Measurements from ENCODE around the gene ATP13A1. TPM values are rescaled to one million over a fixed set of nuclear protein-coding genes. Genes with fewer than 3 reads are reported as not detected.
"Not testable (repeated sequence)": the region's sequence is repeated elsewhere in the genome, so short reads cannot be mapped to it uniquely, and the experiment has no call there.

ATP13A1 gene
- polyA plus RNA-seq, 3 donors = 16.9 to 106 (median 21.9) TPM

- Histone ChIP-seq H2AFZ (ENCODE audit: insufficient read depth, low read depth, low read length, poor library complexity, severe bottlenecking) (no peak overlapping the region), H4K20me1 (ENCODE audit: insufficient read depth, low read length) (no peaks in the 10 kb centered on the region), H3K27ac (ENCODE audit: low read depth in 1 of 2, low read length in 2 of 2) (no peak overlapping the region), H3K4me2 (replicated peaks; ENCODE audit: extremely low read depth, low read length, poor library complexity, severe bottlenecking) (no peak overlapping the region), H3K27me3 (ENCODE audit: control insufficient read depth in 2 of 2, insufficient read depth in 2 of 2, low read length in 2 of 2) (no peaks in the 10 kb centered on the region), H3K9ac (ENCODE audit: insufficient read depth, low read length, poor library complexity, severe bottlenecking) (no peak overlapping the region), H3K4me3 (replicated peaks in 1 of 3; ENCODE audit: low read depth in 2 of 3, low read length in 3 of 3) (no peak overlapping the region), H3K79me2 (ENCODE audit: insufficient read depth, low read length) (no peaks in the 10 kb centered on the region), H3K9me3 (replicated peaks in 1 of 2; ENCODE audit: control insufficient read depth in 1 of 2, insufficient read depth in 1 of 2, low read length in 2 of 2) (peaks cover 74 to 78% of the 10 kb centered on the region in 2 donors), H3K4me1 (ENCODE audit: control insufficient read depth in 1 of 2, insufficient read depth in 2 of 2, low read length in 2 of 2) (no peaks in the 10 kb centered on the region), H3K36me3 (replicated peaks in 1 of 2; ENCODE audit: control insufficient read depth in 1 of 2, insufficient read depth in 2 of 2, low read length in 2 of 2) (no peaks in the 10 kb centered on the region)
- Mint-ChIP-seq H3K4me1 (no peaks in the 10 kb centered on the region), H3K27ac (no peak overlapping the region), H3K27me3 (ENCODE audit: low read depth in 3 of 3) (no peaks in the 10 kb centered on the region), H3K4me3 (no peak overlapping the region), H3K9me3 (peaks cover 21 to 80% (median 74%) of the 10 kb centered on the region in 7 donors), H3K36me3 (peaks cover 1 to 20% of the 10 kb centered on the region in 2 donors)
- intact Hi-C loops (cut with micrococcal nuclease) = no loop called here
- no peak for TF ChIP-seq CTCF (IDR thresholded peaks at IDR 0.05)
- no CpG with 5 or more reads among the region's 3 CpGs for WGBS (ENCODE audit: insufficient coverage)
- DNase-seq = no peak
Measured at GRCh38 chr19:19687090-19687489, 23.6 kb upstream of the ATP13A1 start.

GRCh38 chr19:19686580-19686979 is 23.1 kb upstream of the ATP13A1 start:
- intact Hi-C loops (cut with micrococcal nuclease) = no loop called here
- no peaks in the 10 kb centered on the region for H3K4me1 ChIP-seq (ENCODE audit: control insufficient read depth in 1 of 2, insufficient read depth in 2 of 2, low read length in 2 of 2)
- no peak overlapping the region for H3K4me2 ChIP-seq (replicated peaks; ENCODE audit: extremely low read depth, low read length, poor library complexity, severe bottlenecking)
- Mint-ChIP-seq H3K27me3 (ENCODE audit: low read depth in 3 of 3) (no peaks in the 10 kb centered on the region), H3K4me3 (no peak overlapping the region), H3K36me3 (peaks cover 1 to 20% of the 10 kb centered on the region in 2 donors), H3K27ac (peak overlapping the region in 1 of 7 donors; percentile 7), H3K4me1 (no peaks in the 10 kb centered on the region), H3K9me3 (peaks cover 24 to 79% (median 74%) of the 10 kb centered on the region in 7 donors)
- DNase-seq = no peak
- H3K9me3 ChIP-seq (replicated peaks in 1 of 2; ENCODE audit: control insufficient read depth in 1 of 2, insufficient read depth in 1 of 2, low read length in 2 of 2) = peaks cover 74 to 78% of the 10 kb centered on the region in 2 donors
- H3K36me3 ChIP-seq (replicated peaks in 1 of 2; ENCODE audit: control insufficient read depth in 1 of 2, insufficient read depth in 2 of 2, low read length in 2 of 2) = no peaks in the 10 kb centered on the region
- no peak overlapping the region for H2AFZ ChIP-seq (ENCODE audit: insufficient read depth, low read depth, low read length, poor library complexity, severe bottlenecking)
- H3K4me3 ChIP-seq (replicated peaks in 1 of 3; ENCODE audit: low read depth in 2 of 3, low read length in 3 of 3) = no peak overlapping the region
- H3K27me3 ChIP-seq (ENCODE audit: control insufficient read depth in 2 of 2, insufficient read depth in 2 of 2, low read length in 2 of 2) = no peaks in the 10 kb centered on the region
- H3K9ac ChIP-seq (ENCODE audit: insufficient read depth, low read length, poor library complexity, severe bottlenecking) = no peak overlapping the region
- no peaks in the 10 kb centered on the region for H4K20me1 ChIP-seq (ENCODE audit: insufficient read depth, low read length)
- no peaks in the 10 kb centered on the region for H3K79me2 ChIP-seq (ENCODE audit: insufficient read depth, low read length)
- 100% methylated on average over 1 of the region's 6 CpGs for WGBS (ENCODE audit: insufficient coverage)
- H3K27ac ChIP-seq (ENCODE audit: low read depth in 1 of 2, low read length in 2 of 2) = no peak overlapping the region
- no peak for TF ChIP-seq CTCF (IDR thresholded peaks at IDR 0.05)

GRCh38 chr19:19686119-19686518 is 22.6 kb upstream of the ATP13A1 start:
- H3K4me1 ChIP-seq (ENCODE audit: control insufficient read depth in 1 of 2, insufficient read depth in 2 of 2, low read length in 2 of 2); intact Hi-C loops (cut with micrococcal nuclease); H3K27ac ChIP-seq (ENCODE audit: low read depth in 1 of 2, low read length in 2 of 2); H3K4me1 Mint-ChIP-seq; H3K4me3 ChIP-seq (replicated peaks in 1 of 3; ENCODE audit: low read depth in 2 of 3, low read length in 3 of 3); H3K27me3 ChIP-seq (ENCODE audit: control insufficient read depth in 2 of 2, insufficient read depth in 2 of 2, low read length in 2 of 2); H3K27me3 Mint-ChIP-seq (ENCODE audit: low read depth in 3 of 3); H3K4me2 ChIP-seq (replicated peaks; ENCODE audit: extremely low read depth, low read length, poor library complexity, severe bottlenecking); H3K4me3 Mint-ChIP-seq; H3K79me2 ChIP-seq (ENCODE audit: insufficient read depth, low read length); H2AFZ ChIP-seq (ENCODE audit: insufficient read depth, low read depth, low read length, poor library complexity, severe bottlenecking); H3K36me3 ChIP-seq (replicated peaks in 1 of 2; ENCODE audit: control insufficient read depth in 1 of 2, insufficient read depth in 2 of 2, low read length in 2 of 2); DNase-seq; H3K9ac ChIP-seq (ENCODE audit: insufficient read depth, low read length, poor library complexity, severe bottlenecking); H4K20me1 ChIP-seq (ENCODE audit: insufficient read depth, low read length); H3K27ac Mint-ChIP-seq: not testable (repeated sequence)
- H3K36me3 Mint-ChIP-seq = peaks cover 2 to 25% of the 10 kb centered on the region in 2 donors
- H3K9me3 Mint-ChIP-seq = peaks cover 28 to 79% (median 74%) of the 10 kb centered on the region in 7 donors
- peaks cover 74 to 79% of the 10 kb centered on the region in 2 donors for H3K9me3 ChIP-seq (replicated peaks in 1 of 2; ENCODE audit: control insufficient read depth in 1 of 2, insufficient read depth in 1 of 2, low read length in 2 of 2)
- 97% methylated on average over 13 of the region's 15 CpGs for WGBS (ENCODE audit: insufficient coverage)

Measured in CD14-positive monocyte (primary cell).